ENCODE data around the gene PIP5K1C.

Gene PIP5K1C

DNA sequence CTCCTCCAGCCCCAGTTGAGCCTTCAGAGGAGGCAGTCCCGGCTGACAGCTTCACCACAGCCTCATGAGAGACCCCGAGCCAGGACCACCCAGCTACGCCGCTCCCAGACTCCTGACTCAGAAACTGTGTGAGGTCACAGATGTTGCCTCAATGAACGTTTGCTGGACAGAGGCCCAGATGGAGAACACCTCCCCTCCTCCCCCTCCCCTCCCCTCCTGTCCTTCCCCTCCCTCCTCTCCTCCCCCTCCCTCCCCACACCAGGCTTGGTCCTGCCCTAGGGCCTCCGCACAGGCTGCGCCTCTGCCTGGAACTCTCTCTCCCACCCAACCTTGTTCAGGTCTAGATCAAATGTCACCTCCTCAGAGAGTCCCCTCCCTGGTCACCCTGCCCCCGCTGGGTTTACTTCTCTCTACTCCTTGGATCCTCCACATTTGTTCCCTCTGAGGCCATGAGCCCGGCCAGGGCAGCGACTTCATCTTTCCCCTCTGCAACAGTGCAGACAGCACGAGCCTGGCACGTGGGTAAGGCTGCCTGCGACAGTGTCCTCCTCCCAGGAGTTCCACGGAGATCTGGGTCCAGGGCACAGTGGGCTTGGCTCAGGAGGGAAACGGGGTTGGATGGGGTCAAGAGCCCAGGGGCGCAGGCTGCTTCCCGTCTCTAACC, 17.4 kb downstream of the PIP5K1C start:
- TF ChIP-seq CTCF (IDR thresholded peaks at IDR 0.05): no peak

GRCh38 chr19:3682286-3682685, 18.0 kb downstream of the PIP5K1C start:
- TF ChIP-seq CTCF (IDR thresholded peaks at IDR 0.05): no peak

DNA sequence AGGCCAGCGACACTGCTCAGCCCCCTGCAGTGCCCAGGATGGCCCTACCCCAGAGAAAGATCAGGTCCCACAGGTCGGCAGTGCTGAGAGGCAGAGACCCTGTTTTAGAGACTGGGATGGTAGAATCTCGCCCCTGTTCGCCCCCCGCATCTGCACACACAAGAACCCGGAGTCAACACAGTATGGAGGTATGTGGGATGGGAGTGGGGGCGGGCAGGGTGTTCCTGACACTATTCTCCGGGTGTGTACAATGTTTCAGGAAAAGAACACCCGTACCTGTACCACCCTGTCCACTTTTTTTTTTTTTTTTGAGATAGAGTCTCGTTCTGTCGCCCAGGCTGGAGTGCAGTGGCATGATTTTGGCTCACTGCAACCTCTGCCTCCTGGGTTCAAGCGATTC, 19.3 kb downstream of the PIP5K1C start:
- TF ChIP-seq CTCF (IDR thresholded peaks at IDR 0.05): no peak

DNA sequence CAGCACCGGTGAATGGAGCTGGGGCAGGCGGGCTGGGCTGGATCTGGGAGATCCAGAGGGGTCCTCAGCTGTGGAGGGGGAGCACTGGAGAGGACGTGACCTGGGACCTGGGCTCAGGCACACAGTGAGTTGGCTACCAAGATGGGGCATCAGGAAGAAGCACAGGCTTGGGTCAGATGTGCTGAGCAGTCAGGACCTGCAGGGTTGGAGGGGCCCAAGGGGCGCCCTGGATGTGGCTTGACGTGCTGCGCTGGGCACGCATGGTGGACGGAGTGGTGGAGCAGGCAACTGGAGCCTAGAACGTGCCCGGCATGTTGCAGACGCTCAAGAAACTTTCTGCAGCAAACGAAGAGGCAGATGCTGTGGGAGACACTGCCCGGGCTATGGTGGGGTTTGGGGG, 20.7 kb downstream of the PIP5K1C start:
- TF ChIP-seq CTCF (IDR thresholded peaks at IDR 0.05): no peak

DNA sequence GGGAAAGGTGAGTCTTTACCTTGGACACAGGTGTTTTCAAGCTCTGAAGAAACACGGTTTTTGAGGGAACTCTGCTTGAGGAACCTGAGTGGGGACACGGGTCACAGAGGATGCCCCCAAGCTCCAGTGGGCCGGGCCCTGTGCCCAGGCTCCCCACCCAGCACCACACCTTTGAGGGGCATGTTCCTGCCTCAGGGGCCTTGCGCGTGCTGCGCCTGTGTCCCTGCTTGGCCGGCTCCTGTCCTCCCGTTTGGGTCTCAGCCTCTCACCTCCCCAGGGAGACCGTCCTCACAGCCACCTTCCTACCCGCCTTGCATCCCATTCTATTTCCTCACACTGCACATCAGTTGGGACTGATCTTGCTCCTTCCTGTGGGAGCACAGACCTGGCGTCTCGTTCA, 21.1 kb downstream of the PIP5K1C start:
- no peak for TF ChIP-seq CTCF (IDR thresholded peaks at IDR 0.05)

DNA sequence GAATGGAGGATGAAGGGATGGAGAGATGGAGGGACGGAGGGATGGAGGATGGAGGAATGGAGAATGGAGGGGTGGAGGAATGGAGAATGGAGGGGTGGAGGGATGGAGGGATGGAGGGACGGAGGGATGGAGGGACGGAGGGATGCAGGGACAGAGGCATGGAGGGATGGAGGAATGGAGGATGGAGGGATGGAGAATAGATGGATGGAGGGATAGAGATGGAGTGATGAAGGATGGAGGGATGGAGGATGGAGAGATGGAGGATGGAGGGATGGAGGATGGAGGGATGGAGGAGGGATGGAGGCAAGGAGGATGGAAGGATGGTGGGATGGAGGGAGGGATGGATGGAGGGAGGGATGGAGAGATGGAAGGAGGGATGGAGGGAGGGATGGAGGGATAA, 22.1 kb downstream of the PIP5K1C start:
- no peak for TF ChIP-seq CTCF (IDR thresholded peaks at IDR 0.05)

- TF ChIP-seq CTCF (IDR thresholded peaks at IDR 0.05): no peak
Observed at GRCh38 chr19:3674784-3675543, 25.3 kb downstream of the PIP5K1C start.

Measured in LNCAP (cell line).